Renal cortical epithelial cell (primary cell): ENCODE measurements around the gene ATXN2. TPM values are rescaled to one million over a fixed set of nuclear protein-coding genes. Genes with fewer than 3 reads are reported as not detected.

Source experiments
- DNase-seq: peaks from one replicate; pipeline ENCODE4 v3.0.0-alpha.2; 2011; ENCODE audit warnings: low read depth
- total RNA-seq: library from RNA; depleted of rRNA; stranded (reverse); fragments of >200 nt; gene quantifications from 2 replicates; pipeline ENCODE4 v1.2.3, GENCODE V29; 2014

Gene ATXN2
- total RNA-seq, 1 donor from 2014 or later: 59.4 TPM

DNA sequence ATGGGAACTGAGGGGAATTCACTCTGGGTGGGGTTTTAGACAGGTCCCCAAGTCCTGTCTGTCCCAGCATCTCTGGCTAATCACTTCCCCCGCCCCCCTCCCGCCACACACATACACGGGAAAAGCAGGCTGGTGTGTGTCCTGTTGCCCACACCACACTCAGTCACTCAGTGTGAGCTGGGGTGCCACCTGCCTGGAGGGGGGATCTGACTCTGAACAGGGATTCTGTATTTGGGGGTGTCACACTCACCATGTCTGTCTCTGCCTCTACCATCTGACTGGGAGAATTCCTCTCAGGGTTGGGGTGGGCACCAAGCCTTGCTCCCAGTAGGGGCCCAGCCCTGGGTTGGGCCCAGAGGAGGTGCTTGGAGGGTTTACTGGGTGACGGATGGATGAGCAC lies 162.3 kb downstream of the ATXN2 start:
- DNase-seq: no peak

DNA sequence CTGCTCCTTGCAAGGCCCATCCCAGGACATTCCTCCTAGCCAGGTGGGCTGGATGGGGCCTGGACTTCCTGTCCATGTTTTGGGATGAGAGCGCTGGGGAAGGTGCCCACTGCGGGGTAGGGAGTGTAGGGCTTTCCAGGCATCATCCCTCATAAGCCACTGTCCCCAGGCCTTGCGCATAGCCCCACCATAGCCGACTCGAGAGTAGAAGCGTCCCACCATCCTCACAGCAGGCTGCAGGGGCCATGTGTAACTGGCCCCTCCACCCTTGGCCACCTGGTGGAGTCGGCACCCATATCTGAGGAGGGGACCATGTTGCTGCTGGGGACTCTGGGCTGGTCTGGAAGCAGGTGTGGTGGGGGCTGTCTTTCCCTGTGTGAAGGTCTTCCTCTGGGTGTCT lies 162.8 kb downstream of the ATXN2 start:
- DNase-seq: no peak

DNA sequence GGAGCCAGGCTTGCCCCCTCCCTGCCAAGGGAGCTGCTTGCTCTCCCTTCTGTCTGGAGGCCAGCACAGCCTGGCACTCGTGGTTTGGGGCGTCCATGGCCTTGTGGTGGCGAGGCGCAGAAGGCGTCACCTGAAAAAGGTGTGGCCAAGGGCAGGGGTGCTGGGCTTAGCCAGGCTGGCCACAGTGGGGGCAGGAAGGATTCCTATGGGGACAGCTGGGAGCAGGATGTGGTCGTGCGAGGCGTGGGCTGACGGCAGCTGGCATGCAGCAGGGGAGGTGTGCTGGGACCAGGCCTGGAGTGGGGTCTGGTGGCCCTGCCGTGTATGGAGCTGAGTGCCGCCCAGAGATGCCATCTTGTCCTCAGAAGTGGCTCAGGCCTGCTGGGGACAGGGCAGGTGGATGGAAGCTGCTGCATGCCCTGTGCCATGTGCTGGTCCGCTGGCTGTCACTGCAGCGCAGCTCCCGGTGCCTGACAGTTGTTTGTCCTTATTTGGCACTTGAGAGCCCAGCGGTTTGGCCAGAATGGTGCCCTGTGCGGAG lies 163.4 kb downstream of the ATXN2 start:
- DNase-seq: no peak

DNA sequence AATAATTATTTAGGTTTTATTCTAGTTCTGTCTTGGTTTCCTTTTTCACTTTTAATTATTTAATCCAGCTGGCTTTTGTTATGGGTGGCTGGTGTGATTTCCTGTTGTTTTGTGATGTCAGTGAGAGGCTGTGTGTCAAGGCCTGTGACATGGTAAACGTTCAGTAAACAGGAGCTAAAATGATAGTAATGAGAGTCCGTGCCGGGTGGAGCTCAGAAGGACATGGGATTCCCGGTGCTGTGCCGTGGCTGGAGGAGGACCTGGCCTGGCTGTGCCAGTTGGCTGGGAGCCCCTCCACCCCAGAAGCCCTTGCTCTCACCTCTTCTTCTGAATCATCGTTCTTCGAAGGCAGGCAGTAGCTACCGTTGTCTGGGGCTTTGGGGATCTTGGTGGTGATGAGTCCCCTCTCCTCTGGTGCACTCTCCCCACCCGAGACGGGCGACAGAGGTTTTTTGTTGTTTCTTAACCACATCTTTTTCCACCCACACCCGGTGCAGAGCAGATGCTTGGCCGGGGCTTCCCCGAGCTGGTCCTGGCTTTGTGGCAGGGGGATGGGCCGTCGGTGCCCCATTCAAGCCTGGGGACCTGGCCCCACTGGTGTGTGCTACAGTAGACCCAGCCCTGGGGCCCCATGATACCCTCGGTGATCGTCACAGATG lies 164.3 kb downstream of the ATXN2 start:
- no peak for DNase-seq

DNA sequence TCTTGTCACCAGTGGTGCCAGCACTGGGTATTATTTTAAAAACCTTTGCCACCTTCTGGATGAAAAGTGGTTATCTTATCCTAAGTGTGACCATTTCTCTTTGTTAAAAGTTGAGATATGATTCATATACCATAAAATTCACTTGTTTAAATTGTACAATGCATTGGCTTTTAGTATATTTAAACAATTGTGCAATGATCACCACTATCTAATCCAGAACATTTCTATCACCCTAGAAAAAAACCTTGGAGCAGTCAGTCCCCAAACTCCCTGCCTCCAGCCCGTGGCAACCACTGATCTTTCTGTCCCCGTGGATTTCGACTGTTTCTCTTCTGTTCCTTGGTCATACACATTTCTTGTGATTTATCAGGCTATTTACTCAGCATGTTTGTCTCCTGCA lies 165.1 kb downstream of the ATXN2 start:
- no peak for DNase-seq

DNA sequence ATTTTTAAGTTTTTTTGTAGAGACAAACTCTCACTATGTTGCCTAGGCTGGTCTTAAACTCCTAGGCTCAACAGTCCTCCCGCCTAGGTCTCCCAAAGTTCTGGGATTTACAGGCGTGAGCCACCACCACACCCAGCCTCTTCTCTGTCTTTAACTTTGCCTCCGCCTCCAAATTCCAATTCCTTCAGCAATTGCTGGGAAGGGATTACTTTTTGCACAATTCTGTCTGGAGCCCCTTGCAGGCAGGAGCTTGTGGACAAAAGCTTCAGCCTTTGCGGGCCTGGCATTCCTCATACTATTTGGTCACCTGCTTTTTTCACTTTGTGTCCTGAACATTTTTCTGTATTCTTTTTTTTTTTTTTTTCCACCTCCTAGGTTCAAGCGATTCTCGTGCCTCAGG lies 167.3 kb downstream of the ATXN2 start:
- no peak for DNase-seq

DNA sequence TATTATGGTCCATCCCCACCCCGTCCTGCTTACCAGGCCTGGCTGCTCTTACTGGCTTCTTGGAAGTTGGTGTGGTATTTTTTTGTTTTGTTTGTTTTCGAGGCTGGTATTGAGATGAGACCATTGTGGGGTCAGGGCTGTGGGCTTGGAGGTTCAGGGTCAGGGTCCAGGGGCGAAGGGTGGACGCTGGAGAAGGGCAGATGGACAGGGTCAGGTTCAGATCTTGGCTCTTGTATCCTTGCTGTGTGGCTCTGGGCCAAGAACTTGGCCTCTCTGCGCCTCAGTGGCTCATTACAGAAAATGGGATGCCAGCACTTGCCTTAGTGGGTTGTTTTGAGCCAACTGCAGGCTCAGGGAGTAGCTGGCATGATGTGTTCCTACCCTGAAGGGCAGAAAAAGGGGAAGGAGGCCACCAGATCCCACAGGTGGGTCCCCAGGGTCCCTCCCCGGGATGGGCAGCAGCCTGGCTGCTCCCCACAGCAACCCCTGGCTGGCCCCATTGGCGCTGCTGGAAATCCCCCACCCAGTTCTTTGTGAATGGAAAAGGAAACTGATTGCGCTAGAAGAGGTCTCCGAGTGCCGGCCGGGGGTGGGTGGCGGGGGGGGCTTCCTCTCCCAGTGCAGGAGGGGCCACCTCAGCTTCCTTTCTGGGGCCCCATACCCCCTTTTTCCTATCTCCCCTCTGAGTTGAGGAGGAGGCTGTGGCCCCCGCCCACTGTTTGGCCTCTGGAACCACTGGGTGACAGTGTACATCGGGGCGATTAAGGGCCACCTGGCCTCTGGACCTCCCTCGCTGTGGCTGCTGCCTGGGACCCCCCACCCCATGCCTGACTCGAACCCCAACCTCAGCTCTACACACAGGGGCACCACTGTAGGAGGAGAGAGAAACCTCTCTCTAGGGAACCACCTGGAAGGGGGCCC lies 168.4 kb downstream of the ATXN2 start:
- DNase-seq: no peak

DNA sequence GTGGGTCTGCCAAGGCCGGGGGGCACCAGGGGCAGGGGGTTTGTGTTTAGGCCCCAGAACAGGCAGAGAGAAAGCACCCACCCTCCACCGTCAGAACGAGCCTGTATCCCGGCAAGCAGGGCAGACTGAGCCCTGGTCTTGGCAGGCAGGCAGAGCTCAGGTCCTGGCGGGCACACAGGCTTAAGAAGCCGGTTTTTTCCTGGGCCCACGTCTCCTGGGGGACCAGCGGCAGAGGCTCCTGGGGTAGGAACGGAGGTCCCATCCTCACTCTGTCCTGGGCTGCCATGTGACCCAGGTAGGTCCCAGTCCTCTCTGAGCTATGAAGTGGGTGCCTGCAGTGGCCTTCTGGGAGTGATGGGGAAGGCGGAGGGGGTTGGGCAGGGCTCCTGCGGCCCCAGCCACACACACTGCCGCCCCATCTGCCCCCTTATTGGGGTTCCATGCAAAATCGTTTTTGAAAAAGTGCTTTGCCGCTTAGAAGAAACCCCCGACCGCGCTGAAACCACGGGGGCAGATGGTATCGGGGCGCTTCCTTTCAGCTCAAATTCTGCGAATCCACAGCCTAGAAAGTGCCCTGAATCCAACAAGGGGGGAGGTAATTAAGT lies 169.2 kb downstream of the ATXN2 start:
- no peak for DNase-seq

DNA sequence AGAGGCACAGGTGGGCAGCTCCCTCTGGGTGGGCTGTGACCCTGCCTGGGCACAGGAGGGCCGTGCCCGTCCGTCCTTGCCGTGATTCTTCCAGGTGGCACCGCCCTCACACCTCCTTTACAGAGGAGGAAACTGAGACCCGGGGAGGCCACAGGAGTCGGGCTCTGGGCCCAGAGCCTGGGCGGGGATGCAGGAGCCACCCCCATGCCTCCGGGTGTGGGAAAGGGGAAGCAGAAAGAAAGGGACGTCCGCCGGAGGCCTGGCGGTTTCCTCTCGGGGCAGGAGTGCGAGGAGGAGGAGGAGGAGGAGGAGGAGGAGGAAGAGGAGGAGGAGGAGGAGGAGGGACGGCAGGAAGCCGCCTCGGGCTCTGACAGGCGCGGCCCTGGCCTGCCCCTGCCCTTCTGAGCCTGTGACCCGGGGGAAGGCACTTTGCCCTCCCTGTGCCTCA lies 170.4 kb downstream of the ATXN2 start:
- no peak for DNase-seq

DNA sequence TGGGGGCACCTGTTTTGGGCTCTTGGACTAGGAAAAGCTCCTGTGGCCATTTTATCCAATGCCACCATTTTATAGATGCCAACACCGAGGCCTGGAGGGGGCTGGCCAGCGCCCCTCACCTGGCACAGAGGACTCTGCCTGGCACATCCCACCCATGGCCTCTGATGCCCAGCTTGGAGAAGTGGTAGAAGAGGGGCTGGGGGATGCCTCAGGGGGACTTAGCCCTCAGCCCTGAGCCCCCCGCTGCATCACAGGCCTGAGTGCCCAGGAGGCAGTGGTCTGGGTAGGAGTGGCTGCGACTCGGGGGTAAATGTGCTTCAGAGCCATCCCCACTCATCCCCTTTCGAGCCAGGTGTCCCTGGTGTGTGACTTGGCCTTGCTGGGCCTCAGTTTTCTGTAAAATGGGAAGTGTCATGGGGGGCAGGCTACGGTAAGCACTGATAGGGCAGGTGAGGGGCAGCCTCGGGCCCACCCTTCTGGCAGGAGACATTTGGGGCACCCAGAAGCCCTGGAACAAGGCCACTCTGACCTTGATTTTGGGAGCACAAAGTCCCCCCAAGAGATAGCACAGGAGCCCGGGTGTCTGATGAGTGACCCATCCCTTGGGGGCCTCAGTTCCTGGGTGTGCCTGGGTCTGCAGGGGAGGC lies 170.9 kb downstream of the ATXN2 start:
- no peak for DNase-seq

DNA sequence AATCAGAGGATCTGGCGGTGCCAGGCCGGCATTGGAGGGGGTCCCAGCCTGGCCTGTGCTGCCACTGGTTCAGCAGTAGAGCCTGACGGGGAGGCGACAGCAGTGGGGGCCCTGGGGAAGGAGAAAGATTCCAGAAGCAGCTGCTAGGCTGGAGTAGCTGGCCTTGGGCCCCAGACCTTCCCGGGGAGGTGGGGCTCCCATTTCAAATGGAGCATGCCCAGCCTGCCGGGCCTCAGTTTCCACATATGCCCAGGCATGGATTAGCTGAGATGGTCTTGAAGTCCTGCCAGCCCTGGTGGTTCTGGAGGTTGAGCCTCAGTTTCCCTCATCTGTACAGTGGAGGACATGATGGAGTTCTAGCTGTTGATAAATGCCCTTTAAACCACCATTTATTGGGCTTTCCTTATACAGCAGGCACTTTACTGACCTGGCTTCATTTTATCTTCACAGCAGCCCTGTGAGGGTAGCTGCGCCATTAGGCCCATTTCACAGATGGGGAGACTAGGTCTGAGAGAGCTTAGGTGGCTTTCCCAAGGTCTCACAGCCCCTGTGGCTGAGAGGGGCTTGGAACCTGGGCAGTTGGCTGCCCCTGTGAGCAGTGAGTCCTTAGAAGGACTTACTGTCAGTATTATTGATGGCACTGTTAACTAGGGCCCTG lies 171.6 kb downstream of the ATXN2 start:
- DNase-seq: no peak

DNA sequence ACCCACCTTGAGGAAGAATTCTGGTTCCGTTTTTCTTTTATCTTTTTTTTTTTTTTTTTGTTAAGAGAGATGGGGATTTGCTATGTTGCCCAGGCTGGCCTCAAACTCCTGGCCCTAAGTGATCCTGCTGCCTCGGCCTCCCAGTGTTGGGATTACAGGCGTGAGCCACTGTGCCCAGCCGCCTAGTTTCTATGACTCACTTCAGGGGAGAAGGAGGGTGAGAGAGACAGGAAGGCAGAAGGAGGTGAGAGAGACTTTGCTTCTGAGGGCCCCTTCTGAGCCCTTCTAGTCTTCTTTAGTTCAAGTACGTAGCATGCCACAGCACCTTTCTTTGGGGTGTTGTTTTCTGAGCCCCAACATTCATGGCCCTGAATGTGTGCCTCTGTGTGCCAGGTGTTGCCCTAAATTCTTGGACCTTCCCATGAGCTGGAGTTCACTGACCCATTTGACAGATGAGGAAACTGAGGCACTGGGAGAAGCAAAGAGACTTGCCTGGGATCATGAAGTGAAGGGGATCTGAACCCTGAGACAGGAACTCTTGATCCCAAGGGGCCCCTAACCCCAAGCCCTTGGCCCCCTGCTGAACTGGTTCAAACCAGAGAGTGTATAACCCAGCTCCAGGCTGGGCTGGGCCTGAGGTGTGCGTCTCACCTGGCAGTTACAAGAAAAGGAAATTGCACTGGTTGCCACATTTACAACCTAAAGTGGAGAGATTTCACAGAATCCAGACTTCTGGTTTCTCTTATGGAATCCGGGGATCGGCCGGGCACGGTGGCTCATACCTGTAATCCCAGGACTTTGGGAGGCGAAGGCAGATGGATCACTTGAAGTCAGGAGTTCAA lies 172.6 kb downstream of the ATXN2 start:
- DNase-seq: no peak

DNA sequence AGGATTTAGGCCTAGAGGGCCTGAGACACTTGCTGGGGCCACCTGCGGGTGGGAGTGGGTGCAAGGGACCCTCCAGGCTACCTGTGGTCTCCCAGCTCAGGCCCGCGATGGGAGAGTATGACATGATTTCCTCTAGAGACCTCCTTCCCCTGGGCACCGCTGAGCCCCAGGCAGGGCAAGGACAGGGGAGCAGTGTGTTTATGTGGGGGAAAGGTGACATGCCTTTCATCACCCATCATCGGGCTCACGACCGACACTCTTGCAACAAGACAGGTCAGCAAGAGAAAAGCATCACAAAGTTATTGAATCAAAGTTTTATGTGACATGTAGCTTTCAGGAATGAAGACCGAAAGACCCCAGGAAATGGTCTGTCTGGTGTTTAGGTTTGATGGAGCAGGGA lies 173.5 kb downstream of the ATXN2 start:
- DNase-seq: peak; percentile 40

DNA sequence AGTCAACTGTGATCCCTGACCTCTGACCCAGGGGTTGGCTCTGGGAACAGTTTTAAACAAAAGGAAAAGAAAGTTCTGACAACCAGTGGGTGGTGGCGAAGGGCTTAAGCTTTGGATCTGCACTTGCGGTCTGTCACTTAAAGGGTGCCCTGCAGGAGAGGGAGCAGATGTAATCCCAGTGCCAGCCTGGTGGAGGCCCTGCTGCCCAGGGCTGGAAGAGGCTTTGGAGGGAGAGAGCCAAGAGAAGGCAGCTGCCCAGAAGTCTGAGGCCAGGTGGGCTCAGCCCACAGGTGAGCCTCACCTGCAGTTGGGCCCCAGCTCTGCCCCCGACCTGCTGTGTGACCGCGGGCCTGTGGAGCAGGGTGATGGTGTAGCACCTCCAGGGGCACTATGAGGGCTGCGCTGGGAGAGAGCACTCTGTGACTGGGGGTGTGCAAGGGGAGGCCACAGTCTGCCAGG lies 174.3 kb downstream of the ATXN2 start:
- no peak for DNase-seq

DNA sequence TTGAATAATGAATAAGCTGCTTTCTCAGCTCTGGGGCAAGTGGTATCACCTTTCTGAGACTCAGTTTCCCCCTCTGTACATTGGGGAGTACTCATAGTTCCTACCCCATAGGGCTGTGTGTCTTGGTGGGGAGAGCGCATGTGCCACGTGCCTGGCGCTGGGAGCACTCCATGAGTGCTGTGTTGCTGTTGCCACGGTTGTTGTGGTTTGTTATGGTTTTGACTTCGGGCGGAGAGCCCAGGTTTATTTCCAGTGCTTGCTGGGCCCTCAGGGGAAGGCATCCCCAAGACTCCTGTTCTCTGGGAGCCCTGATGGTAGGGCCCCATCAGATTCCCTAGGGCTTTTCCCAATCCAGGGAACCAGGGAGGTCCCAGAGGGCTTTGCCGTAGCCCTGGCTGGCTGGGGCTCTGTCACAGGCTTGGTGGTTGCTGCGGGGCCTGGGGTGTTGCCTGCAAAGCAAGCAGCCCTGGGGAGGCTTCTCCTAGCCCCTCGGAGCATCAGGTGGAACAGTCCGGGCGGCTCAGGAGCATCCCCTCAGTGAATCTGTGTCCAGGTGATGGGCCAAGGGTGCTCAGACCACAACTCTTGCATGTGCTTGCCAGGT lies 174.8 kb downstream of the ATXN2 start:
- no peak for DNase-seq

DNA sequence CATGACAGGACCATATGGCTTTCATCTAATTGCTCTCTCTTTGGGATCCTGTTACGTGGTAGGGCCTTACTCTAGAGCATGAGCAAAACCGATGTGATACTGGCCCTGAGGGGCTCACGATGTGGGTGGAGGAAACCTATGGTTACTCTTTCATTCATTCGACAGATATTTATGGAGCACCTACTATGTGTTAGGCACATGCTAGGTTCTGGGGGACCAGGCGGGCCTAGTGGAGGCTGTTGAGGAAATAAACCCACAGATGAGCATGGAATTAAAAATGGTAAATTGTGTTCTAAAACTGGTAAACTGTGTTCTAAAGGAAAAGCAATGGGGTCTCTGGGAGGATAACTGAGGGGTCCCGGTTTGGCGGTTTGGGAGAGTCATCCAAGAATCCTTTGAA lies 178.6 kb downstream of the ATXN2 start:
- DNase-seq: no peak

DNA sequence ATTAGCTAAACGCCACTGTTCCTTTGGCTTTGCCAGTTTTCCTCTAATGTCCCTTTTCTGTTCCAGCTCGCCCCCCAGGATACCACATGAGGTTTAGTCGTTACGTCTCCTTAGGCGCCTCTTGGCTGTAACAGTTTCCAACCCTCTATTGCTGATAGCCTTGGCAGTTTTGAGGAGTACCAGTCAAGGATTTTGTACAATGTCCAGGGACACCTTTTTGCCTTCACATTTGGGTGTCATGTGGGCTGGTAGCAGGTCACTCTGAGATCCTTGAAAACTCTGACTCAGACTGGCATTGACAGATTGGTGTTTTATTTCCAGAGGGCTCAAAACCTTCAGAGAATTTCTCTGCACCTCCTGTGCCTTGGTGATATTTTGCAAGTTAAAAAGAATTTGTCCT lies 179.3 kb downstream of the ATXN2 start:
- no peak for DNase-seq

DNA sequence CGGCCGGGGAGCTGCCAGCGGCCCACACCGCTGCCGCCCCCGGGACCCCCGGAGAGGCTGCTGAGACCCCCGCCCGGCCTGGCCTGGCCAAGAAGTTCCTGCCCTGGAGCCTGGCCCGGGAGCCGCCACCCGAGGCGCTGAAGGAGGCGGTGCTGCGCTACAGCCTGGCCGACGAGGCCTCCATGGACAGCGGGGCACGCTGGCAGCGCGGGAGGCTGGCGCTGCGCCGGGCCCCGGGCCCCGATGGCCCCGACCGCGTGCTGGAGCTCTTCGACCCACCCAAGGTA lies 180.6 kb downstream of the ATXN2 start:
- DNase-seq: no peak

DNA sequence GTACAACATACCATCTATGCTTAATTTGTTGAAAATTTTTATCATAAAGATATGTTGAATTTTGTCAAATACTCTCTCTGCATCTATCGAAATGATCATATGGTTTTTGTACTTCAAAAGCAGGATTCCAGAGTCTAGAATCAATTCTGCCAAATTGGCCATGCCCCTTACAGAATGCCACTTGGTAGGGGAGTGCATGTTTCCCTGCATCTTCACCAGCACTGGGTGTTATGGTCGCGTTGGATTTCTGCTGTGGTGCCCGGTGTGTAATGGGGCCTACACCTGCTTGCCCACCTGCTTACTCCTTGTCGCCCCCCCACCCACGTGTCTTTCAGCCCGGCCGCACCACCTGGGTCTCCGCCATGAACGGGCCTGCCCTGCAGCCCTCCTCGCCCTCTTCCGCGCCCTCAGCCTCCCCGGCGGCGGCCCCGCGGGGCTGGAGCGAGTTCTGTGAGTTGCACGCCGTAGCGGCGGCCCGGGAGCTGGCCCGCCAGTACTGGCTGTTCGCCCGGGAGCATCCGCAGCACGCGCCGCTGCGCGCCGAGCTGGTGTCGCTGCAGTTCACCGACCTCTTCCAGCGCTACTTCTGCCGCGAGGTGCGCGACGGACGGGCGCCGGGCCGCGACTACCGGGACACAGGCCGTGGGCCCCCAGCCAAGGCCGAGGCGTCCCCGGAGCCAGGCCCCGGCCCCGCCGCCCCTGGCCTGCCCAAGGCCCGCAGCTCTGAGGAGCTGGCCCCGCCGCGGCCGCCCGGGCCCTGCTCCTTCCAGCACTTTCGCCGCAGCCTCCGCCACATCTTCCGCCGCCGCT lies 181.1 kb downstream of the ATXN2 start:
- DNase-seq: no peak
